ENCODE measurements around the gene KDF1. TPM values are rescaled to one million over a fixed set of nuclear protein-coding genes. Genes with fewer than 3 reads are reported as not detected.
A peak's percentile ranks its signal among the peaks of the same experiment; 100 is the strongest.
"Not testable (repeated sequence)": the region's sequence is repeated elsewhere in the genome, so short reads cannot be mapped to it uniquely, and the experiment has no call there.

Gene KDF1
- total RNA-seq, 2 donors from 2014 or later, result not detected

DNA sequence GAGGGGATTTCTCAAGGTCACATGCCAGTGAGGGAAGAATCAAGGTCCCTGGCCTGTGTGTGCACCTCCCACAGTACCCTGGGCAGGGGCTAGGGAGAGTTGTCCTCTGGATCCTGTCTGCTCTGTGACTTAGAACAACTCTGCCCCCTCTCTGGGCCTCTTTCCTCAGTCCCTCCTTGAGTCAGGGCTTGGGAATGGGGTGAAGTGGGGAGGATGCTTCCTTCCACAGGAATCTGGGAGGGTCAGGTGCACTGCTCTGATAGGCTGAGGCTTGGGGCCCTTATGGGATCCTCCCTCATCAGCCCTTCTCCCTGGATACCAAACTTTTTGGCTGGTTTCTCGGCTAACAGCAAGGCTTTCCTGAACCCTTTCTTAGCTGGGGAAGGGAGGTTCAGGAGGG, 35.8 kb upstream of the KDF1 start:
- no peak for DNase-seq (ENCODE audit: low spot score)
- intact Hi-C loops (cut with DNase I), result loop anchor here in 1 of 2 donors (5.0 kb wide), 2 partner anchors 46 to 101 kb away; no protein-coding TSS in a partner anchor

DNA sequence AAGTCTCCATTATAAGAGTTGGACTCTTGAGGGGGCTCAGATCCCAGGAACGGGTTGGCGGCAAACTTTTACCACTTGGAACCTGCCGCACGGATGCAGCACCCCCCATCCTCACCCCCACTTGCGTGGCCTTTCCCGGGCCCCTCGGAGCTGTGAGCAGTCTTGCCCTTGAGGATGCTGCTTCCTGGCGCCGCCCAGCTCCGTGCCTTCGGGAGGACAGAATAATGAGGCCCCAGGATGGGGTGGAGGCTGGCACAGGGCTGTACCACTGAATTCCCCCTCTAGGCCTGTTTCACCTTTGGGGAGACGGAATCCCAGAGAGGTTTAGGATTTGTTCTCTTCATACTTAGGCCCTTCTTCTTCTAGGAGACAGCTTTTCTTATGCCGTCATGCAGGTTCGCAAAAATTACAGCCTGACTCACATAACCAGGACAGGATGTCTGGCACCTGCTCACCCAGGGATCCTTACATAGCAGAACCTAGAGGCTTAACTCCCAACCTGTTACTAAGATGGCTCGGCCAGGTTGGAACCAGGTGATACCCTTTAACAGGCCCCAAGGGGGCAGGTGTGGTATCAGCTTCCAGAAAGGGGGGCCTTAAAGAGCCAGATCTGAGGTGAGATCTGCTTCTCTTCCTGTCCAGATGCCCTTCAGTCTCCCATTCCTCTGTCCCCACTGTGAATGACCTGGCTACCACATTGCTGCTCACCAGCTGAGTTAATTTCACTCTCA, 34.7 kb upstream of the KDF1 start:
- DNase-seq (ENCODE audit: low spot score), result no peak

DNA sequence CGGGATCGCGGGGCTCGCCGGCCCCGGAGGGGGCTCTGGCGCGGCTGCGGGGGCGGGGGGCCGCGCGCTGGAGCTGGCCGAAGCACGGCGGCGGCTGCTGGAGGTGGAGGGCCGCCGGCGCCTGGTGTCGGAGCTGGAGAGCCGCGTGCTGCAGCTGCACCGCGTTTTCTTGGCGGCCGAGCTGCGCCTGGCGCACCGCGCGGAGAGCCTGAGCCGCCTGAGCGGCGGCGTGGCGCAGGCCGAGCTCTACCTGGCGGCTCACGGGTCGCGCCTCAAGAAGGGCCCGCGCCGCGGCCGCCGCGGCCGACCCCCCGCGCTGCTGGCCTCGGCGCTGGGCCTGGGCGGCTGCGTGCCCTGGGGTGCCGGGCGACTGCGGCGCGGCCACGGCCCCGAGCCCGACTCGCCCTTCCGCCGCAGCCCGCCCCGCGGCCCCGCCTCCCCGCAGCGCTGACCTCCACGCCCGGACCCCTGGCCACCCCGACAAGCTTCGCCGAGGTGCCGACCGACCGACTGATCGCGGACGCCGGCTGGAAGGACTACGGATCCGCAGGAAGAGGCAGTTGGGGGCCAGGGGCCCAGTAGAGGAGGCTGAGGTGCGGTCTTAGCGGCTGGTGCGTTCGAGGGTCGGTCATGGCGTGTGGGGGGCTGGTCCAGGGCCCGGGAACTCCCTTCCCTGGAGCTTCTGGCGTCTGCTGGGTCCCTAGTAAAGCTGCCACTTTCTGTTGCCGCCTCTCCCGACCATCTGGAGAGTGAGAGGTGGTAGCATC, 33.9 kb upstream of the KDF1 start:
- DNase-seq (ENCODE audit: low spot score), result no peak
- intact Hi-C loops (cut with DNase I), result loop anchor here in 1 of 2 donors (2.0 kb wide), 1 partner anchor 105 kb away; no protein-coding TSS in a partner anchor

More for the DNA sequence above, 34.7 kb upstream of the KDF1 start:
- intact Hi-C loops (cut with DNase I), result loop anchor here (2.0 to 5.0 kb wide), 3 partner anchors 47 to 104 kb away; no protein-coding TSS in a partner anchor

DNA sequence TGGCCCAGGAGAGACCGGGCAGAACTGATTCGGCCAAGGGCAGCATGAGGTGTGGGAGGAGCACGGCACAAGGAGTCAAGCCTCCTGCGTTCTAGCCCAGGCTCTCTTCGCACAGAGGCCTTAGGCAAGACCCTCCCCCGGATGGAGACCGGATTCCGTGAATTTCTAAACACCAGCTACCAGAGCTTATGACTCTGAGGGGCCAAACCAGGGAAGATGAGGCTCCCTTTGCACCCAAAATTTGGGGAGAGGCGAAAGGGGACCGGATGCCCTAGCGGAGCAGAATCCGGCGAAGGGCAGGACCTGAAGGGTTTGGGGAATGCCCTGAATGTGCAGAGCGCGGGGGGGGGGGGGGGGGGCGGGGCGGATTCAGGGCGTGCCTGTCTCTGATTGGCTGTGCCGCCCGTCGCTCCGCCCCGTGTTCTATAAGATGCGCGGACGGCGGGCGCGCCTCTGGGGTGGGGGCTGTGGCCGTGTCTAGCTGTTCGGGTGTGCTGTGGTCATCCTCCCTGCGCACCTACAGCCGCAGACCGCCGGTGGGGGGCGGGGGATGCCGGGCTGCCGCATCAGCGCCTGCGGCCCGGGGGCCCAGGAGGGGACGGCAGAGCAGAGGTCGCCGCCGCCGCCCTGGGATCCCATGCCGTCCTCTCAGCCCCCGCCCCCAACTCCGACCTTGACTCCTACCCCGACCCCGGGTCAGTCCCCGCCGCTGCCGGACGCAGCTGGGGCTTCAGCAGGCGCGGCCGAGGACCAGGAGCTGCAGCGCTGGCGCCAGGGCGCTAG, 33.2 kb upstream of the KDF1 start, which contains the start of gene TRNP1:
TRNP1 (plus strand) TSS at position 456 of the 783 bp plus-strand sequence; CDS start at position 551, 95 bp downstream.
- intact Hi-C loops (cut with DNase I), result loop anchor here in 1 of 2 donors (2.0 kb wide), 1 partner anchor 105 kb away; no protein-coding TSS in a partner anchor

DNA sequence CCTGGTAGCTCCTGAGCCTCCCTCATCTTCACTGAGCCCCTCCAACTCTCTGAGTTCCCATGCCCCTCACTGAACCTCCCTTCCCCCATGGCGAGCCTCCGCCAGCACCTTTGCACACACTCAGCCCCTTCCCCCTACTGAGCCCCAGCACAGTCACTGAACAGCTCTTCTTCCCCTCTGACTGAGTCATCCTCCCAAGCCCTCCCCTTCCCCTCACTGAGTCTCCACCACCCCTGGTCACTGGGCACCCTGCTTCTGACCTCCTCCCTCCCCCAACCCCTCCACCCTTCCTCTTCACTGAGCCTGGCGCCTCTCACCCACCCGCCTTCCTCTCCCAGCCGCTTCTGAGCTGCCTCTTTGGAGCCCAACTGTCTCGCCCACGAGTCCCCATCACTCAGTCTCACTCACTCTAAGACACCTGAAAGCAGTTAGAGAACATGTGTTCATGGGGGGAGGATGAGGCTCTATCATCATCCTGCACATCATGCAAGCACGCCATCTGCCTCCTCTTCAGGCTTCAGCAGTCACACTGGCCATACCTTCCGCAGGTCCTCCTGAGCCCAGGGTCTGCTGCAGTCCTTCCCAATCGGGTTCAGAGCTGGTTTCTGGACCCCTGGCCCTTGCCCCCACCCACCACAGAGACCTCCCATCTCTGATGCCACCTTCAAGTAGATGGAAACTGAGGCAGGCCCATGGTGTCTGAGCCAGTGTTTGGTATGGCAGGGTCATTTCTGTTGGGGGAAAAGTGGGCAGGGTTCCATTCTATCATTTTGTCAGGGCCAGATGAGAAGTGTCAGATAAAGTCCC, 31.2 kb upstream of the KDF1 start:
- intact Hi-C loops (cut with DNase I), result no loop called here
- DNase-seq (ENCODE audit: low spot score), result no peak

More for the DNA sequence above, 33.2 kb upstream of the KDF1 start, which contains the start of gene TRNP1:
- peak; percentile 89 for DNase-seq (ENCODE audit: low spot score)

DNA sequence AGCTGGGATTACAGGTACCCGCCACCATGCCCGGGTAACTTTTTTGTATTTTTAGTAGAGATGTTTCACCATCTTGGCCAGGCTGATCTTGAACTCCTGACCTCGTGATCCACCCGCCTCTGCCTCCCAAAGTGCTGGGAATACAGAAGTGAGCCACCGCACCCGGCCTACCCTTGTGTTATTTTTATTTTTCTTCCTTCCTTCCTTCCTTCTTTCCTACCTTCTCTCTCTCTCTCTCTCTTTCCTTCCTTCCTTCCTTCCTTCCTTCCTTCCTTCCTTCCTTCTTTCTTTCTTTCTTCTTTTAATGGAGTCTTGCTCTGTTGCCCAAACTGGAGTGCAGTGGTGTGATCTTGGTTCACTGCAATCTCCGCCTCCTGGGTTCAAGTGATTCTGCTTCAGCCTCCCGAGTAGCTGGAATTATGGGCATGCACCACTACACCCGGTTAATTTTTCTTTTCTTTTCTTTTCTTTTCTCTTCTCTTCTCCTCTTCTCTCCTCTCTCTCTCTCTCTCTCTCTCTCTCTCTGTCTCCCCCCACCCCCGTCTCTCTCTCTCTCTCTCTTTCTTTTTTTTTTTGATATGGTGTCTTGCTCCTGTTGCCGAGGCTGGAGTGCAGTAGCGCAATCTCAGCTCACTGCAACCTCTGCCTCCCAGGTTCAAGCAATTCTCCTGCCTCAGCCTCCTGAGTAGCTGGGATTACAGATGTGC, 29.3 kb upstream of the KDF1 start:
- DNase-seq (ENCODE audit: low spot score); intact Hi-C loops (cut with DNase I): not testable (repeated sequence)

DNA sequence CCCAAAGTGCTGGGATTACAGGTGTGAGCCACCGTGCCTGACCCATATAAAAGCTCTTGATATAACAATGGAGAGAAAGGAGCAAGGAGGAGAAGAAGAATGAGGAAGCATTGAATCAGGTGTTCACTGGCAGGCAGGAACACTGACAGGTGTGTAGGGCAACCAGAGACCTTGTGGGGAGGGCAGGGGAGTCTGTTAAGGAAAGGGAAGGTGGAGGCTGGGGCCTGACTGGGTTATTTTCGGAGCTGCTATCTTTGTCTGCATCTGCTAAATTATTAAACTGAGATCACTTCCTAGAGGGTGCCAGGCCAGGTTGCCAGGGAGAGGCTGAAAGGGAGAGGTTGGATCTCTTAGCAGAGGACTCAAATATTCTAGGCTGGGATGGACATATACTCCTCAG, 26.4 kb upstream of the KDF1 start:
- intact Hi-C loops (cut with DNase I), result no loop called here
- DNase-seq (ENCODE audit: low spot score), result no peak

DNA sequence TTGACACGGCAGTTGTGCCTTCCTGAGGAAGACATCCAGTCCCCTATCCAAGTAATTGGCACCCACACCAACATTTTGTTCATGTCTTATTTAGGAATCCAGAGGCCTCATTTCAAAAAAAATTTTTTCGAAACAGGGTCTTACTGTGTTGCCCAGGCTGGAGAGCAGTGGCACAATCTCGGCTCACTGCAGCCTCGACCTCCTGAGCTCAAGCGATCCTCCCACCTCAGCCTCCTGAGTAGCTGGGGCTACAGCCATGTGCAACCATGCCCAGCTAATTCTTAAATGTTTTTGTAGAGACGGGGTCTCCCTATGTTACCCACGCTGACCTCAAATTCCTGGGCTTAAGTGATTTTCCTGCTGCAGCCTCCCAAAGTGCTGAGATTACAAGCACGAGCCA, 24.0 kb upstream of the KDF1 start:
- no peak for DNase-seq (ENCODE audit: low spot score)
- intact Hi-C loops (cut with DNase I), result no loop called here

DNA sequence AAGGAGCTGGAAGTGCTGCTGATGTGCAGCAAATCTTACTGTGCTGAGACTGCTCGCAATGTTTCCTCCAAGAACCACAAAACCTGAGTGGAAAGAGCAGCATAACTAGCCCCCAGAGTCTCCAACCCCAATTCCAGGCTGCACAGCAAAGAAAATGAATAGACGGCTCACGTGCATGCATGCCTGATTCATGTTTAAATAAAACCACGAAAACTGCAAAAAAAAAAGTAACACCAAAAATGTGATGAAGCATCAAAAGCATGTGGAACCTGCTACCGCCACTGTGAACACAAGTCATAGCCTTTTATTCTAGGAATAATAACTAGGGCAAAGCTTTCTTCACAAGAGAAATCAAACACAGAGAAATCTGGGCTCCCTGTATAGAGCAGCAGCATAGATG, 23.6 kb upstream of the KDF1 start:
- DNase-seq (ENCODE audit: low spot score), result no peak
- intact Hi-C loops (cut with DNase I), result no loop called here

DNA sequence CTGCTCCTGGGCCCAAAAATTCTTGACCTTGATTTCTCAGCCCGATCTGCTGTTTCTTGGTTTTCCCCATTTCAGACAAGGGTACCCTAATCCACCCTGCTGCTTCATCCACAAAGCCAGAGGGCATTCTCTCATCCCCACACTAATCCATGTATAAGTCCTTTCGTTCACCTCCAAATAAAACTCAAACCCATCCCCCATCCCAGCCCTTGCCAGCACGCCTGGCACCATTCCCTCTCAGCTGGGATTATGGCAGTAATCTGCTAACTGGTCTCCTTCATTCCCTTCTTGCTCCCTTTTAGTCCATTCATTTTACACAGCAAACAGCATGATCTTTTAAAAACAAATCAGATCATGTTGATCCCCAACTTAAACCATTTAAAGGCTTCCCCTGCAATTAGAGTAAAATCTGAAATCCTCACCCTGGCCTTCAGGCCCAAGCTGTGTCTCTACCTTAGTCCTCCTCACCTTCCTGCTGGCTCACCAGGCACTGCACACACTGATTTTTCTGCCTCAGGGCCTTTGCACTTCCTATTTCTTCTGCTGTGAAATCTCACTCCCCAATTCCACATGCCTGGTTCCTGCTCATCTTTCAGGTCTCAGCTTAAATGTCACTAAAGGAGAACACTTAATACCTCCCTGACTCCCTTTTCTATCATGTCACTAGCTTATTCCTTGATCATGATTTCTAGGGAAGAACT, 21.0 kb upstream of the KDF1 start:
- no peak for DNase-seq (ENCODE audit: low spot score)
- intact Hi-C loops (cut with DNase I), result no loop called here

DNA sequence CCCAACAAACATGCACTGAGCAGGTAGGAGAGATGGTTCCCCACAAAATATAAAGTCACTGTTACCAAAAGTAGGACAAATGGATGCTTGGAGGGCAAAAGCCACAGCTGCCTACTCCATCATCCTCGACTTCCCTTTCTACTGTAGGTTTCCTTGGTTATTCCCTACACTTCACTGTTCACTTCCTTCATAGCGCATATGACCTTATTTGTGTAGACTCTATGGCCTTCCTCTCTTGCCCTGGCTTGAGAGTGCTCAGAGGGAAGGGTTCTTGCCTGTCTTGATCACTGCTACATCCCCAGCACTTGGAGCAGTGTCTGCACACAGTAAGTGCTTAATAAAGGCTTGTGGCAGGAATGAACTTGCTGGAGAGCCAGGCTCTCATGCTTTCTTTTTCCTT, 18.6 kb upstream of the KDF1 start:
- intact Hi-C loops (cut with DNase I), result no loop called here
- DNase-seq (ENCODE audit: low spot score), result no peak

DNA sequence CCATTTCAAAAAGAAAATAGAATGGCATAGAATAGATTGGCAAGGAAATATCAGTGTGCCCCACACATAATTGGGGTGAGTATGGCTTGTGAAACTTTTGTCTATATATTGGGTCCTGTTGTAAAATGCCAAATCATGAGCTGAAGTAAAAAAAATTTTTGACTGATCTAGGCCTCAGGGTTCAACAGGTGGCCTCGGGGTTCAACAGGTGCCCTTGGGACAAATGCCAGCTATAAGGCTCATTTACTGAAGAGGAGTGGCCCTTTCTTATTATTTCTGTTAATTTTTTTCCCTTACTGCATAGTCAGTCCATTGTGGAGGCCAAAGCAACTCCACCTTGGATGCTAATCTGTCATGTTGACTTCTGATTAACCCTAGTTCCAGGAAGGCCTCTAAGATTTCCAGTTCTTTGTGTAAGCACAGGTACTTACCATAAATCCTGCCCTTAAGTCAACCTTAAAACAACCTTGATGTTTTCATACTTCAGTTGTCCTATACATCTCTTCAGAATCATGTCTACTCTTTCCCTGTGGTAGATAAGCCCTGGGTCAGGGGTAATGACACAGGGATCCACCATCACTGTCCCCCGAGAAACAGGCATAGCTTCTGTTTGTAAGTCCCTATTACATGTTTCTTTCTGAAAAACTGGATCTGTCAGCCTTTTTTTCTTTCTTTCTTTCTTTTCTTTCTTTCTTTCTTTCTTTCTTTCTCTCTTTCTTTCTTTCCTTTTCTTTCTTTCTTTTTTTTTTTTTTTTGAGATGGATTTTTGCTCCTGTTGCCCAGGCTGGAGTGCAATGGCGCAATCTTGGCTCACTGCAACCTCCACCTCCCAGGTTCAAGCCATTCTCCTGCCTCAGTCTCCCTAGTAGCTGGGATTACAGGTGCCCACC, 16.6 kb upstream of the KDF1 start:
- intact Hi-C loops (cut with DNase I), result no loop called here
- DNase-seq (ENCODE audit: low spot score), result no peak

DNA sequence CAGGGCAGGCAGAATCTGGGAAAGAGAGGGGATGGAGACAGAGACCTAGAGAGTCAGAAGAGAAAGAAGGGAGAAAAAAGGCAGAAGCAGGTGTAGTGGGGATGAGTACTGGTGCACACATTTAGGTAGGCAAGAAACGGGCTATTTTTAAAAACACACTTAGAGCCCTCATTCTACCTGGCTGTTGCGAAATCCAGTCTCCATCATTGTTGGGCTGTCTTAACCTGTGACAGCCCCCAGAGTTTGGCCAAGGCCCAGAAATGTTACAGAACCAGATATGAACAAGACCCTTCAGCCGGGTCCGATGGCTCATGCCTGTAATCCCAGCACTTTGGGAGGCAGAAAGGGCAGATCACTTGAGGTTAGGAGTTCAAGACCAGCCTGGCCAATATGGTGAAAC, 12.6 kb upstream of the KDF1 start:
- intact Hi-C loops (cut with DNase I), result no loop called here
- no peak for DNase-seq (ENCODE audit: low spot score)

DNA sequence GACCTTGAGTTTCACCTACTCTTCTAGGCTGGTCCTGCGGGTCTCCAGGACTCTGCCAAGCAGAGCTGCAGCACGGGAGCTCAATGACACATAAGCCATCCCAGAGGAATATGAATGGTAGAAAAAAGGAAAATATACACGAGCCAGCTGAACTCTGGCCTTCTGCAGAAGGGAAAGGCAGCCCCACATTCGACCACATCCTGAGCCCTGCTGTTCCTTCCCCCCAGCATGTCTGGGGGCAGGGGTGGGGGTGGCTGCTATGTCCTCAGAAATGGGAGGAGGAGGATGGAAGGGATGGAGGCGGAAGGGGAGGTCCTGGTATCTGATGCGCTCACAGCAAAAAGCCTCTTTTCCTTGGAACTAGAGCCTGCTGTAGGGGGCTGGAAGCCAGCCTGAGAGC, 12.1 kb upstream of the KDF1 start:
- intact Hi-C loops (cut with DNase I), result no loop called here
- no peak for DNase-seq (ENCODE audit: low spot score)

DNA sequence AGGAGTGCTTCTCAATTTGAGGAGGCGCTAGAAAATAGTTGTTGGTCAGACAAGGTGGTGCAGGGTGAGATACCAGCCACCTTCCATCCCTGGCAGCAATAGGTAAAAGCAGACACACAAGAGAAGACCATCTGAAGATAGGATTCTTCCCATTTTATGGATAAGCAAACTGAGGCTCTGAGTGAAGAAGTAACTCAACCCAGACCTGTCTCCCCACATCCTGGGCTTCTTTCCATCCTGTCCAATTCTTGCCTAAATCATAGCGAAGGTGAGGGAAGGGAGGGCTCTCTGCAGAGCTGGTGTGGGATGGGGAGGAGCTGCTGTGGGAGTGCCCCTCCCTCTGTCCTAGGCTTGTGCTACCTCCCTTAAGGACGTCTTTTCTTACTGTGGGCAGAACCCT, 11.3 kb upstream of the KDF1 start:
- no peak for DNase-seq (ENCODE audit: low spot score)
- intact Hi-C loops (cut with DNase I), result no loop called here

DNA sequence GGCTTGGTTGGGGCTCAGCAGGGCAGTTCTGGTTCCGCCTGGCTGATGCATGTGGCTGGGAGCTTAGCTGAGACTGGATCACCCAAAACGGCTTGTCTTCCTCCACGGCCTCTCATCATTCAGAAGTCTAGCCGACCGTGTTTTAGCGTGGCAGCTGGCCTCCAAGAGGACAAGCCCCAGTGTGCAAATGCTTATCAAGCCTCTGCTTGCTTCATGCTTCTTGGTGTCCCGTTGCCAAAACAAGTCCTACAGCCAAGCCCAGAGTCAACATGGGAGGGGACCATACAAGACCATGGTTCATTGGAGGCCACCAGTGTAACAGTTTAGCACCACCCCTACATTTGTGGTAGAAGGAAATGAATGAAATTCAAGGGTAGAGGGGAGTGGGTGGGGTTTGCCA, 10.5 kb upstream of the KDF1 start:
- no peak for DNase-seq (ENCODE audit: low spot score)
- intact Hi-C loops (cut with DNase I), result no loop called here

DNA sequence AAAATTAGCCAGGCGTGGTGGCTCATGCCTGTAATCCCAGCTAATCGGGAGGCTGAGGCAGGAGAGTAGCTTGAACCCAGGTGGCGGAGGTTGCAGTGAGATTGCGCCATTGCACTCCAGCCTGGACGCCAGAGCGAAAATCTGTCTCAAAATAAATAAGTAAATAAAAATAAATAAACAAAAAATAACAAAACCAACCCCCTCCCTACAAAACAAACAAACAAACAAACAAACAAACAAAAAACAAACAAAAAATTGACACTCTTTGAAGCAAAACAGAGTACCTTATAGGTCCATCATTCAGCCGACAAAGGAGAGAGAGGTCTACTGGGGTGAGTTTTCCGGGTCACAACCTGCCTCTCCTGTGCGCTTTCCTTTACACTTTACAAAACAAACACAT, 5.4 kb upstream of the KDF1 start:
- intact Hi-C loops (cut with DNase I), result no loop called here
- no peak for DNase-seq (ENCODE audit: low spot score)

Data from posterior vena cava (tissue), 2 donors.